ENCODE data around the gene AGL. TPM values are rescaled to one million over a fixed set of nuclear protein-coding genes. Genes with fewer than 3 reads are reported as not detected.

Gene AGL
- total RNA-seq, 2 donors from 2014 or later, result 6.3 to 10.4 TPM

- WGBS, 2 donors, result 35 to 38% methylated on average over 1 of the region's 1 CpG
- Histone ChIP-seq H3K27ac (no peak overlapping the region), H3K27me3 (no peaks in the 10 kb centered on the region), H3K36me3 (replicated peaks in 1 of 2; ENCODE audit: insufficient read depth in 1 of 2, low read depth in 2 of 2) (no peaks in the 10 kb centered on the region), H3K9me3 (no peaks in the 10 kb centered on the region), H3K4me1 (peaks cover 6% of the 10 kb centered on the region), H3K4me3 (no peak overlapping the region)
- no peak for DNase-seq
- intact Hi-C loops (cut with DNase I), result loop anchor here (10.0 kb wide), 1 partner anchor 654 kb away; no protein-coding TSS in a partner anchor
- no peak for ATAC-seq
- no peak for TF ChIP-seq POLR2A (IDR thresholded peaks at IDR 0.05)
- TF ChIP-seq, protein P1, sequence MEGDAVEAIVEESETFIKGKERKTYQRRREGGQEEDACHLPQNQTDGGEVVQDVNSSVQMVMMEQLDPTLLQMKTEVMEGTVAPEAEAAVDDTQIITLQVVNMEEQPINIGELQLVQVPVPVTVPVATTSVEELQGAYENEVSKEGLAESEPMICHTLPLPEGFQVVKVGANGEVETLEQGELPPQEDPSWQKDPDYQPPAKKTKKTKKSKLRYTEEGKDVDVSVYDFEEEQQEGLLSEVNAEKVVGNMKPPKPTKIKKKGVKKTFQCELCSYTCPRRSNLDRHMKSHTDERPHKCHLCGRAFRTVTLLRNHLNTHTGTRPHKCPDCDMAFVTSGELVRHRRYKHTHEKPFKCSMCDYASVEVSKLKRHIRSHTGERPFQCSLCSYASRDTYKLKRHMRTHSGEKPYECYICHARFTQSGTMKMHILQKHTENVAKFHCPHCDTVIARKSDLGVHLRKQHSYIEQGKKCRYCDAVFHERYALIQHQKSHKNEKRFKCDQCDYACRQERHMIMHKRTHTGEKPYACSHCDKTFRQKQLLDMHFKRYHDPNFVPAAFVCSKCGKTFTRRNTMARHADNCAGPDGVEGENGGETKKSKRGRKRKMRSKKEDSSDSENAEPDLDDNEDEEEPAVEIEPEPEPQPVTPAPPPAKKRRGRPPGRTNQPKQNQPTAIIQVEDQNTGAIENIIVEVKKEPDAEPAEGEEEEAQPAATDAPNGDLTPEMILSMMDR (IDR thresholded peaks at IDR 0.05), result no peak
Measured at GRCh38 chr1:99811075-99811474, 39.1 kb upstream of the AGL start.

- H3K4me1 ChIP-seq, result peaks cover 6% of the 10 kb centered on the region
- TF ChIP-seq, protein P1 (IDR thresholded peaks at IDR 0.05), result no peak
- TF ChIP-seq POLR2A (IDR thresholded peaks at IDR 0.05), result no peak
- H3K27ac ChIP-seq, result no peak overlapping the region
- intact Hi-C loops (cut with DNase I), result loop anchor here (10.0 kb wide), 1 partner anchor 653 kb away; no protein-coding TSS in a partner anchor
- 87 to 93% methylated on average over 1 of the region's 1 CpG for WGBS, 2 donors
- ATAC-seq, result no peak
- no peak for DNase-seq
- no peaks in the 10 kb centered on the region for H3K36me3 ChIP-seq (replicated peaks in 1 of 2; ENCODE audit: insufficient read depth in 1 of 2, low read depth in 2 of 2)
- no peaks in the 10 kb centered on the region for H3K9me3 ChIP-seq
- H3K4me3 ChIP-seq, result no peak overlapping the region
- H3K27me3 ChIP-seq, result no peaks in the 10 kb centered on the region
Measured at GRCh38 chr1:99811747-99812146, 38.4 kb upstream of the AGL start.

DNA sequence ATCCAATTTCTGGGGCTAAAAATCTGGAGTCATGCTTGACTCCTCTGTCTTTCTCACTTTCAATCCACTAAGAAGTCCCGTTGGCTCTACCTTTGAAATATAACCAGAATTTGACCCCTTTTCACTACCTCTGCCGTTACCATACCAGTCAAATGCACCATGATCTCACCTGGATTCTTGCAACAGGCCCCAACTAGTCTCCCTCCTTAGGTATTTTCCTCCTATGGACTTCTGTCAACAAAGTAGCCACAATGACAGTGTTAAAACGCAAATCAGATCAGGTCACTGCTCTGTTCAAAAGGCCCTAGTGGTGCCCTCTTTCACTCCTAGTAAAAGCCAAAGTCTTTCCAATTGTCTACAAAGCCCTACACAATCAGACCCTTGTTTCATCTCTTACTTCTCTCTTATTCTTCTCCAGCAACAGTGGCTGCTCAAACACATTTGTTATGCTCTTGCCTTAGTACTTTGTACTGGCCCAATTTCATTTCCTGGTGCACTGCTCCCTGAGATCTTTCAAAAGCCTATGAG, 35.7 kb upstream of the AGL start:
- no peaks in the 10 kb centered on the region for H3K4me1 ChIP-seq

GRCh38 chr1:99816656-99817055, 33.5 kb upstream of the AGL start:
- Histone ChIP-seq H3K27ac (no peak overlapping the region), H3K9me3 (no peaks in the 10 kb centered on the region), H3K36me3 (replicated peaks in 1 of 2; ENCODE audit: insufficient read depth in 1 of 2, low read depth in 2 of 2) (no peaks in the 10 kb centered on the region), H3K4me1 (no peaks in the 10 kb centered on the region), H3K4me3 (no peak overlapping the region), H3K27me3 (no peaks in the 10 kb centered on the region)
- 56 to 81% methylated on average over 7 to 8 of the region's 8 CpGs for WGBS, 2 donors
- ATAC-seq (no peak), DNase-seq (no peak)
- intact Hi-C loops (cut with DNase I), result loop anchor here (10.0 kb wide), 1 partner anchor 648 kb away; no protein-coding TSS in a partner anchor
- TF ChIP-seq, protein P1 (IDR thresholded peaks at IDR 0.05), result no peak
- no peak for TF ChIP-seq POLR2A (IDR thresholded peaks at IDR 0.05)

More for the DNA sequence above, 35.7 kb upstream of the AGL start:
- no peaks in the 10 kb centered on the region for H3K36me3 ChIP-seq (replicated peaks in 1 of 2; ENCODE audit: insufficient read depth in 1 of 2, low read depth in 2 of 2)
- intact Hi-C loops (cut with DNase I), result loop anchor here (10.0 kb wide), 1 partner anchor 650 kb away; no protein-coding TSS in a partner anchor
- DNase-seq (no peak), ATAC-seq (no peak)
- H3K27ac ChIP-seq, result no peak overlapping the region
- H3K27me3 ChIP-seq, result no peaks in the 10 kb centered on the region
- no peaks in the 10 kb centered on the region for H3K9me3 ChIP-seq
- 67 to 72% methylated on average over 3 of the region's 3 CpGs for WGBS, 2 donors
- no peak overlapping the region for H3K4me3 ChIP-seq
- no peak for TF ChIP-seq POLR2A (IDR thresholded peaks at IDR 0.05)
- TF ChIP-seq, protein P1 (IDR thresholded peaks at IDR 0.05), result no peak
